Heart left ventricle (tissue), 13 donors: Measurements from ENCODE around the gene SGCA.

Experiments
- POLR2A ChIP-seq, 2 donors: fragments of 450-650 bp; IDR thresholded peaks; one replicate each; pipeline ENCODE4 v1.6.1; 2017; ENCODE audit warnings: antibody characterized with exemption in 2 of 2, mild to moderate bottlenecking in 2 of 2, moderate library complexity in 2 of 2
- TF ChIP-seq, protein P1 (sequence below), 12 donors: fragments of 200-600 bp; sonication (generic) in 4 of 12; IDR thresholded peaks; one replicate each; pipeline versions ENCODE4 v1.5.0 to v1.8.0; 2018 to 2022; ENCODE audit warnings: antibody characterized with exemption in 12 of 12, mild to moderate bottlenecking in 5 of 12
- donor health status: ischemic (EF 13 %, LVEDD 7.1; RV severe dilation, severe dysfunction).
- donor health status: DM: no; HTN: yes; CAD: no.
- donor health status: DM: no; HTN: no; CAD: no.
- donor health status: ischemic (EF 25% LVEDD 6.9; RV normal size, moderate dysfunction).
- donor health status: ischemic (EF 25% LVEDD 5.7; RV mildly dilated, moderate dysfunction).
- donor health status: ischemic (EF 35%, LVEDD 5.7; RV mildly dilated, moderate dysfunction).
- donor health status: nonischemic (EF 11% LVEDD 7.7; RV severe dilation, severe dysfunction).
- donor health status: DM: yes; HTN: yes; CAD: no.
- donor health status: PGD.
- donor health status: ischemic (EF 29% LVEDD 5.4; RV normal size, mild dysfunction).
- donor health status: nonischemic (EF 23%, LVEDD 6.1; RV moderate dilation, normal function).

DNA sequence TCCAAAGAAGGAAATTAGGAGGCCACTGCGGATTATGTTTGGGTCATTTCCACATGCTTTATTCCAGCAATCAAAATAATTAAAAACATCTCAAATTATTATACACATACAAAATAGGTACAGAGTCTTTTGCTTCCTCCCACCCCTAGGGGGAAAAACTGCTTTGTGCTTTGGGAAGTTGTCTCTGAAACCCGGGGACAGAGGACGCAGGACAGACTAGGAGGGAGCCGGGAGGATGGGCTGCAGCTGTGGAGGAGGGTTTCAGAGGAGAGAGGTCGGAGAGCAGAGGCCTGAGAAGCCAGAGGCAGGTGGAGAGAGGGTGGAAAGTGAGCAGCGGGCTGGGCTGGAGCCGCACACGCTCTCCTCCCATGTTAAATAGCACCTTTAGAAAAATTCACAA, 18.3 kb downstream of the SGCA start:
- TF ChIP-seq, protein P1, sequence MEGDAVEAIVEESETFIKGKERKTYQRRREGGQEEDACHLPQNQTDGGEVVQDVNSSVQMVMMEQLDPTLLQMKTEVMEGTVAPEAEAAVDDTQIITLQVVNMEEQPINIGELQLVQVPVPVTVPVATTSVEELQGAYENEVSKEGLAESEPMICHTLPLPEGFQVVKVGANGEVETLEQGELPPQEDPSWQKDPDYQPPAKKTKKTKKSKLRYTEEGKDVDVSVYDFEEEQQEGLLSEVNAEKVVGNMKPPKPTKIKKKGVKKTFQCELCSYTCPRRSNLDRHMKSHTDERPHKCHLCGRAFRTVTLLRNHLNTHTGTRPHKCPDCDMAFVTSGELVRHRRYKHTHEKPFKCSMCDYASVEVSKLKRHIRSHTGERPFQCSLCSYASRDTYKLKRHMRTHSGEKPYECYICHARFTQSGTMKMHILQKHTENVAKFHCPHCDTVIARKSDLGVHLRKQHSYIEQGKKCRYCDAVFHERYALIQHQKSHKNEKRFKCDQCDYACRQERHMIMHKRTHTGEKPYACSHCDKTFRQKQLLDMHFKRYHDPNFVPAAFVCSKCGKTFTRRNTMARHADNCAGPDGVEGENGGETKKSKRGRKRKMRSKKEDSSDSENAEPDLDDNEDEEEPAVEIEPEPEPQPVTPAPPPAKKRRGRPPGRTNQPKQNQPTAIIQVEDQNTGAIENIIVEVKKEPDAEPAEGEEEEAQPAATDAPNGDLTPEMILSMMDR (IDR thresholded peaks at IDR 0.05) = no peak
- no peak for TF ChIP-seq POLR2A (IDR thresholded peaks at IDR 0.05)
